Measurements from ENCODE around the gene CAPZB. TPM values are rescaled to one million over a fixed set of nuclear protein-coding genes. Genes with fewer than 3 reads are reported as not detected.

CAPZB gene
- total and polyA plus RNA-seq, 7 experiments from 2014 or later = 216 to 559 (median 327) TPM

- Histone ChIP-seq H3K4me3 (ENCODE audit: low read length) (no peak overlapping the region), H3K4me1 (ENCODE audit: control insufficient read depth in 2 of 2, insufficient read depth in 2 of 2, low read length in 2 of 2) (peaks cover 39 to 49% of the 10 kb centered on the region in 2 donors), H3K27me3 (ENCODE audit: control insufficient read depth in 2 of 2, insufficient read depth in 2 of 2, low read length in 2 of 2) (no peaks in the 10 kb centered on the region), H3K9me3 (ENCODE audit: control insufficient read depth in 2 of 3, low read length in 3 of 3) (no peaks in the 10 kb centered on the region), H3K36me3 (ENCODE audit: control insufficient read depth in 2 of 3, insufficient read depth in 3 of 3, low read length in 3 of 3) (peaks cover 0 to 16% (median 0%) of the 10 kb centered on the region in 3 experiments), H3K27ac (ENCODE audit: low read depth, low read length) (peak overlapping the region; percentile 60)
- Mint-ChIP-seq H3K9me3 (no peaks in the 10 kb centered on the region), H3K36me3 (peaks cover 0 to 14% (median 0%) of the 10 kb centered on the region in 5 donors), H3K27ac (peak overlapping the region; percentile 82 to 98 (median 94)), H3K27me3 (no peaks in the 10 kb centered on the region), H3K4me3 (peak overlapping the region; percentile 71 to 90 (median 84)), H3K4me1 (peaks cover 58 to 95% (median 87%) of the 10 kb centered on the region in 7 donors)
- intact Hi-C loops (cut with micrococcal nuclease) = loop anchor here in 1 of 2 donors (5.0 kb wide), 1 partner anchor 45 kb away; no protein-coding TSS in a partner anchor
- POLR2A ChIA-PET = interaction anchor here (0.6 to 3.9 kb wide), 5 partner anchors 91 to 212 kb away, joined by 3 to 27 read pairs (median 3); a partner anchor contains a TSS
- DNase-seq (peak in 1 of 9 donors; percentile 13), ATAC-seq (no peak)
- CTCF ChIA-PET = interaction anchor here (0.6 to 2.1 kb wide), 3 partner anchors 190 to 259 kb away, joined by 3 to 13 read pairs (median 3); no protein-coding TSS in a partner anchor
Observed at GRCh38 chr1:19392221-19392620, 93.1 kb downstream of the CAPZB start.

DNA sequence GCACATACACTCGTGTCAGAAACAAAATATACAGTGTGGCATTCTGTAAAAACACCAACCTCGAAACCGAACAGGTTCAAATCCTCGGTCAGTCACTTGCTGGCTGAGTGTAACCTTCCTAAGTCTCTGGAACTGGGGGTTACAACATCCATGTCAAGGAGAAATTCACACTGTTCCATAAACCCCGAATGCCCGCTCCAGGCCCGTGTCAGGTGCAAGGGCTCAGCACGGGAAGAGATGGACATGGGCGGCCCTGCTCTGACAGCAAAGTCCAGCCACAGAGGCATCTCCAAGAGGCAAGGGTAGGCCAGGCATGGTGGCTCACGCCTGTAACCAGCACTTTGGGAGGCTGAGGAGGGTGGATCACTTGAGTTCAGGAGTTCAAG lies 93.8 kb downstream of the CAPZB start:
- H3K4me3 Mint-ChIP-seq = peak overlapping the region; percentile 78 to 90 (median 84)
- POLR2A ChIA-PET = interaction anchor here (0.8 to 3.9 kb wide), 6 partner anchors 71 to 259 kb away, joined by 3 to 27 read pairs (median 4); a partner anchor contains a TSS
- H3K27me3 ChIP-seq (ENCODE audit: control insufficient read depth in 2 of 2, insufficient read depth in 2 of 2, low read length in 2 of 2) = no peaks in the 10 kb centered on the region
- H3K36me3 ChIP-seq (ENCODE audit: control insufficient read depth in 2 of 3, insufficient read depth in 3 of 3, low read length in 3 of 3) = peaks cover 0 to 19% (median 0%) of the 10 kb centered on the region in 3 experiments
- ATAC-seq = peak; percentile 5
- peaks cover 39 to 49% of the 10 kb centered on the region in 2 donors for H3K4me1 ChIP-seq (ENCODE audit: control insufficient read depth in 2 of 2, insufficient read depth in 2 of 2, low read length in 2 of 2)
- CTCF ChIA-PET = interaction anchor here (0.6 to 2.1 kb wide), 5 partner anchors 8 to 260 kb away, joined by 3 to 13 read pairs (median 5); no protein-coding TSS in a partner anchor
- DNase-seq = peak in 1 of 9 donors; percentile 15
- H3K9me3 Mint-ChIP-seq = no peaks in the 10 kb centered on the region
- peaks cover 58 to 96% (median 85%) of the 10 kb centered on the region in 7 donors for H3K4me1 Mint-ChIP-seq
- H3K27ac ChIP-seq (ENCODE audit: low read depth, low read length) = peak overlapping the region; percentile 60
- intact Hi-C loops (cut with micrococcal nuclease) = loop anchor here (1.0 to 5.0 kb wide), 10 partner anchors 46 to 489 kb away; partner anchors contain the start of genes CAPZB (in 2 of the 2), ALDH4A1 (in 1 of the 2), EMC1 (in 1 of the 2) and MRTO4 (in 1 of the 2)
- H3K27me3 Mint-ChIP-seq = no peaks in the 10 kb centered on the region
- peaks cover 0 to 11% (median 0%) of the 10 kb centered on the region in 5 donors for H3K36me3 Mint-ChIP-seq
- H3K9me3 ChIP-seq (ENCODE audit: control insufficient read depth in 2 of 3, low read length in 3 of 3) = no peaks in the 10 kb centered on the region
- H3K4me3 ChIP-seq (ENCODE audit: low read length) = peak overlapping the region; percentile 41
- peak overlapping the region; percentile 82 to 98 (median 94) for H3K27ac Mint-ChIP-seq

- peak overlapping the region; percentile 60 for H3K27ac ChIP-seq (ENCODE audit: low read depth, low read length)
- intact Hi-C loops (cut with micrococcal nuclease) = loop anchor here (1.0 to 5.0 kb wide), 10 partner anchors 46 to 488 kb away; partner anchors contain the start of genes CAPZB (in 2 of the 2), ALDH4A1 (in 1 of the 2), EMC1 (in 1 of the 2) and MRTO4 (in 1 of the 2)
- POLR2A ChIA-PET = interaction anchor here (0.6 to 3.9 kb wide), 9 partner anchors 9 to 260 kb away, joined by 3 to 27 read pairs (median 4); a partner anchor contains a TSS
- peak overlapping the region; percentile 78 to 90 (median 84) for H3K4me3 Mint-ChIP-seq
- H3K27me3 Mint-ChIP-seq = no peaks in the 10 kb centered on the region
- H3K4me3 ChIP-seq (ENCODE audit: low read length) = peak overlapping the region; percentile 46
- peaks cover 58 to 91% (median 83%) of the 10 kb centered on the region in 7 donors for H3K4me1 Mint-ChIP-seq
- H3K9me3 Mint-ChIP-seq = no peaks in the 10 kb centered on the region
- no peaks in the 10 kb centered on the region for H3K9me3 ChIP-seq (ENCODE audit: control insufficient read depth in 2 of 3, low read length in 3 of 3)
- H3K36me3 ChIP-seq (ENCODE audit: control insufficient read depth in 2 of 3, insufficient read depth in 3 of 3, low read length in 3 of 3) = peaks cover 0 to 21% (median 0%) of the 10 kb centered on the region in 3 experiments
- H3K4me1 ChIP-seq (ENCODE audit: control insufficient read depth in 2 of 2, insufficient read depth in 2 of 2, low read length in 2 of 2) = peaks cover 39 to 47% of the 10 kb centered on the region in 2 donors
- peak; percentile 33 to 84 (median 76) for DNase-seq
- H3K36me3 Mint-ChIP-seq = peaks cover 0 to 11% (median 0%) of the 10 kb centered on the region in 5 donors
- H3K27ac Mint-ChIP-seq = peak overlapping the region; percentile 82 to 98 (median 94)
- ATAC-seq = peak; percentile 84
- no peaks in the 10 kb centered on the region for H3K27me3 ChIP-seq (ENCODE audit: control insufficient read depth in 2 of 2, insufficient read depth in 2 of 2, low read length in 2 of 2)
- CTCF ChIA-PET = interaction anchor here (0.6 to 2.1 kb wide), 8 partner anchors 8 to 191 kb away, joined by 3 to 13 read pairs (median 4); no protein-coding TSS in a partner anchor
Observed at GRCh38 chr1:19390901-19391595, 94.3 kb downstream of the CAPZB start.

GRCh38 chr1:19390166-19390850 lies 95.0 kb downstream of the CAPZB start:
- CTCF ChIA-PET = interaction anchor here (0.6 to 2.1 kb wide), 7 partner anchors 9 to 192 kb away, joined by 3 to 13 read pairs (median 5); no protein-coding TSS in a partner anchor
- no peaks in the 10 kb centered on the region for H3K9me3 Mint-ChIP-seq
- H3K36me3 Mint-ChIP-seq = peaks cover 0 to 9% (median 5%) of the 10 kb centered on the region in 5 donors
- H3K27ac Mint-ChIP-seq = peak overlapping the region; percentile 82 to 98 (median 94)
- Histone ChIP-seq H3K4me3 (ENCODE audit: low read length) (peak overlapping the region; percentile 46), H3K36me3 (ENCODE audit: control insufficient read depth in 2 of 3, insufficient read depth in 3 of 3, low read length in 3 of 3) (peaks cover 0 to 21% (median 5%) of the 10 kb centered on the region in 3 experiments), H3K9me3 (ENCODE audit: control insufficient read depth in 2 of 3, low read length in 3 of 3) (no peaks in the 10 kb centered on the region), H3K27me3 (ENCODE audit: control insufficient read depth in 2 of 2, insufficient read depth in 2 of 2, low read length in 2 of 2) (no peaks in the 10 kb centered on the region), H3K4me1 (ENCODE audit: control insufficient read depth in 2 of 2, insufficient read depth in 2 of 2, low read length in 2 of 2) (peaks cover 39 to 46% of the 10 kb centered on the region in 2 donors), H3K27ac (ENCODE audit: low read depth, low read length) (peak overlapping the region; percentile 60)
- DNase-seq (no peak), ATAC-seq (peak; percentile 9)
- peaks cover 52 to 84% (median 77%) of the 10 kb centered on the region in 7 donors for H3K4me1 Mint-ChIP-seq
- POLR2A ChIA-PET = interaction anchor here (0.6 to 3.9 kb wide), 7 partner anchors 8 to 261 kb away, joined by 3 to 27 read pairs (median 4); a partner anchor contains a TSS
- H3K27me3 Mint-ChIP-seq = no peaks in the 10 kb centered on the region
- intact Hi-C loops (cut with micrococcal nuclease) = loop anchor here (2.0 to 5.0 kb wide), 3 partner anchors 47 to 488 kb away; partner anchors contain the start of gene ALDH4A1 (in 1 of the 2)
- H3K4me3 Mint-ChIP-seq = peak overlapping the region; percentile 78 to 90 (median 84)

DNA sequence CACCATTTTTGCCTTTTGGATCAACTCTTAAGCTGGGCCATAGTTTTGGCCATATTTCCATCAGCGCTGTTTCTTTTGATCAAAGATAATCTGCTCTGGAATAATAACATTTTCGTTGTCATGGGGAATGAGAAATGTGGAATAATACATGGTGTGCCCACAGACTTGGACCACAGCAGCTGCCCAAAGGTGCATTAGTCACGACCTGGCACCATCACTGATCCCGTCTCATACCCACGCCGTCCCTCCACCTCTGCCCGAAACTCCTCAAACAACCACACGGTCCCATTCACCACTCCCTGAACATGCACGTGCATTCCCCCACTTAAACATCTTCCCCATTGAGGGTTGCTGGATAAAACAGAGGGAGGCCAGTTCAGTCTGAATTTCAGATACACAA lies 96.4 kb downstream of the CAPZB start:
- H3K9me3 ChIP-seq (ENCODE audit: control insufficient read depth in 2 of 3, low read length in 3 of 3) = no peaks in the 10 kb centered on the region
- Mint-ChIP-seq H3K36me3 (peaks cover 0 to 20% (median 13%) of the 10 kb centered on the region in 5 donors), H3K27me3 (no peaks in the 10 kb centered on the region), H3K4me1 (peaks cover 45 to 79% (median 73%) of the 10 kb centered on the region in 7 donors), H3K4me3 (no peak overlapping the region), H3K27ac (peak overlapping the region in 7 of 9 donors; percentile 7 to 95 (median 72)), H3K9me3 (no peaks in the 10 kb centered on the region)
- ATAC-seq = no peak
- ChIA-PET POLR2A (interaction anchor here (1.5 kb wide), 1 partner anchor 92 kb away, joined by 3 read pairs; no protein-coding TSS in a partner anchor), CTCF (interaction anchor here (1.3 kb wide), 1 partner anchor 193 kb away, joined by 3 read pairs; no protein-coding TSS in a partner anchor)
- intact Hi-C loops (cut with micrococcal nuclease) = no loop called here
- no peaks in the 10 kb centered on the region for H3K27me3 ChIP-seq (ENCODE audit: control insufficient read depth in 2 of 2, insufficient read depth in 2 of 2, low read length in 2 of 2)
- H3K4me3 ChIP-seq (ENCODE audit: low read length) = no peak overlapping the region
- H3K36me3 ChIP-seq (ENCODE audit: control insufficient read depth in 2 of 3, insufficient read depth in 3 of 3, low read length in 3 of 3) = peaks cover 8 to 29% (median 9%) of the 10 kb centered on the region in 3 experiments
- no peak overlapping the region for H3K27ac ChIP-seq (ENCODE audit: low read depth, low read length)
- H3K4me1 ChIP-seq (ENCODE audit: control insufficient read depth in 2 of 2, insufficient read depth in 2 of 2, low read length in 2 of 2) = peaks cover 34 to 46% of the 10 kb centered on the region in 2 donors
- DNase-seq = no peak

Data from naive thymus-derived CD4-positive, alpha-beta T cell (primary cell).